B cell (primary cell): ENCODE measurements around the gene WTAP.

Experiments
- CTCF ChIP-seq: fragments of 200-600 bp; IDR thresholded peaks from one replicate; pipeline ENCODE4 v1.8.0; 2022; ENCODE audit warnings: antibody characterized with exemption, mild to moderate bottlenecking
- EZH2 ChIP-seq: IDR thresholded peaks from 2 replicates; pipeline ENCODE4 v1.6.1; 2012; ENCODE audit warnings: borderline replicate concordance, low read depth, mild to moderate bottlenecking, moderate library complexity, low read length; ENCODE audit not compliant: insufficient read depth, poor library complexity, severe bottlenecking

- TF ChIP-seq CTCF (no peak), EZH2 (no peak)
Measured at GRCh38 chr6:159691963-159692287, 35.4 kb upstream of the WTAP start.
